GM21447 (cell line): Measurements from ENCODE around the gene PARVB.
"Not testable (repeated sequence)": the region's sequence is repeated elsewhere in the genome, so short reads cannot be mapped to it uniquely, and the experiment has no call there.

Experiments used
- ATAC-seq: cut with Tn5 transposase; IDR thresholded peaks from one replicate; pipeline ENCODE4 v1.9.1; 2021; ENCODE audit not compliant: unreplicated experiment

Gene PARVB

GRCh38 chr22:44103735-44104480, 79.8 kb downstream of the PARVB start:
- ATAC-seq: no peak

DNA sequence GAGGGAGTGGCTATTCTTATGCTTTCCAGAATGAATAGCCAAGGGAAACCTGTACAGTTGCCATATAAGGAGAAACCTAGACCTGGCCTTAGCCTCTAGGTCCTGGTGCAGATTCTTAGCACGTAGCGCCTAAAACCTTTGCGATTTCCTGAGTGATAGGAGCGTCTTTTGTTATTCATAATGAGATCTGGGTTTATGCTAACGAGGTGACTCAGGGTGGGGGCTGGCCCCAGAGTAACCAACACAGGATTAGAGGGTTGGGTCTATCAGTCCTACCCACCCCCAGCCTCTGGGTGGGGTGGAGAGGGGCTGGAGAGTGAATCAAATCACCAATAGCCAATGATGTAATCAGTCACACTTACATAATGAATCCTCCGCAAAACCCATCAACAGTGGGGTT, 83.2 kb downstream of the PARVB start:
- ATAC-seq: no peak

DNA sequence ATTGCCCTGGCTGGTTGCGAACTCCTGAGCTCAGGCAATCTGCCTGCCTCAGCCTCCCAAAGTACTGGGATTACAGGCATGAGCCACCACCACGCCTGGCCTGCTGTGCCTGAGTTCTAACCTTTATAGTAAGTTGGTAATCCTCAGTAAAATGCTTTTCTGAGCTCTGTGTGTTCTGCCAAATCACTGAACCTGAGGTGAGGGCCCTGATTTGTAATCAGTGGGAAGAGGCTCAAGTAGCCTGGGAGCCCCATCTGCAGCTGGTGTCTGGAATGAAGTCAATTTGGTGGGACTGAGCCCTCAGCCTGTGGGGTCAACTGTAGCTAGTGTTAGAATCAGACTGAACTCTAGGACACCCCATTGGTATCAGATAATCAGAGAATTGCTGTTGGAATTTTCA, 84.0 kb downstream of the PARVB start:
- no peak for ATAC-seq

DNA sequence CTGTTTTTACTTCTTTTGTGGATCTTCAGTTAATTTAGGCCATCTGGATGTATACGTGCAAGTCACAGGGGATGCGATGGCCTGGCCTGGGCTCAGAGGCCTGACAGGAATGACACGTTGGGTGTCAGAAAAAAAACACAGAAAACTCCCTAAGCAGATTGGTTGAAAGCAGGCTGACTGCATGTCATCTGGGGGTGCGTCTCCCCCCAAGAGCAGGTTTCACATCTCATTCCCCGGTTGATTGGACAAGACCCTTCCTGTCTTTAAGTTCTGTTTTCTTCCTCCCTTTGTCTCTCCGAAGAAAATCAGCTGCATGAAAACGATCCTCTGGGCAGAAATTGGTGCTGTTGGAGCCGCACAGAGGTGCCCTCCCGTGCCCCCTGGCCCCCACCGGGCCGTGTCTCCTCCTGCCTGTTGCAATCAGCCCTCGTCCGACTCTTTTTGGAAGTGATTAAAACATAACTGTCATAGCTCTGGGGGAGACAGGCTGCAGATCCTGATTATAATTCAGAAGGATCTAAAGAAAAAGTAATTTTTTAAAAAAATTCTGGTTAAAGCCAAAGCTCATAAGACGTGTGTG, 84.8 kb downstream of the PARVB start:
- ATAC-seq: no peak

GRCh38 chr22:44109416-44109815, 85.3 kb downstream of the PARVB start:
- no peak for ATAC-seq

DNA sequence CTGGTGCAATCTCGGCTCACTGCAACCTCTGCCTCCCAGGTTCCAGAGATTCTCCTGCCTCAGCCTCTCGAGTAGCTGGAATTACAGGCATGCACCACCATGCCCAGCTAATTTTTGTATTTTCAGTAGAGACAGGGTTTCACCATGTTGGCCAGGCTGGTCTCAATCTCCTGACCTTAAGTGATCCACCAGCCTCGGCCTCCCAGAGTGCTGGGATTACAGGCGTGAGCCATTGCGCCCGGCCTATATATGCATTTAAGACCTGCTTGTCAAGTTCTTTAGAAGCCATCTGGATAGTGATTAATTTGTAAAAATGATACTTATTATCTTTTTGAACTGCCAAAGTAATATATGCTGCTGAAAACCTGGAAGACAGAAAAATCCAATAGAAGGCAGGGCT, 86.6 kb downstream of the PARVB start:
- ATAC-seq: not testable (repeated sequence)

DNA sequence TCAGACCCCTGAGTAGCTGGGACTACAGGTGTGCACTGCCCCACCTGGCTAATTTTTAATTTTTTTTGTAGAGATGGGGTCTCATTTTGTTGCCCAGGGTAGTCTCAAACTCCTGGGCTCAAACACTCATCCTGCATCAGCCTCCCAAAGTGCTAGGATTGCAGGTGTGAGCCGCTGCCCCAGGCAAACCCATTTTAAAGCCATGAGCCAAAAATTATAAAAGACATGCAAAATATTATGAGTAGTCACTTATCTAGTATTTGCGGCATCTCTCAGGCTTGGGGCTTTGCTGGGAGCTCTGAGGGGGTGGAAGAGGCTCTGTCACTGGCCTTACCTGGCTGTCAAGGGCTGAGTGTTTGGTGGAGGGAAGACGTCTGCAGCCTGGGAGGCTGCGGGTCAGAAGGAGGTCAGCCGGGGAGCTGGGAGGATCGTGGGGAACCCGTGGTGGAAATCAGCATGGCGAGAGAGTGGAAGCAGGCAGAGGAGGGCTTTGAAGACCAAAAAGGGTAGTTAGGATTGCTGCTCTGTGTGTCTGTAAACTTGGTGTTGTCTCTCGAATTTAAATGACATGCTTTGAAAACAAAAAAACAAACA, 87.6 kb downstream of the PARVB start:
- no peak for ATAC-seq

DNA sequence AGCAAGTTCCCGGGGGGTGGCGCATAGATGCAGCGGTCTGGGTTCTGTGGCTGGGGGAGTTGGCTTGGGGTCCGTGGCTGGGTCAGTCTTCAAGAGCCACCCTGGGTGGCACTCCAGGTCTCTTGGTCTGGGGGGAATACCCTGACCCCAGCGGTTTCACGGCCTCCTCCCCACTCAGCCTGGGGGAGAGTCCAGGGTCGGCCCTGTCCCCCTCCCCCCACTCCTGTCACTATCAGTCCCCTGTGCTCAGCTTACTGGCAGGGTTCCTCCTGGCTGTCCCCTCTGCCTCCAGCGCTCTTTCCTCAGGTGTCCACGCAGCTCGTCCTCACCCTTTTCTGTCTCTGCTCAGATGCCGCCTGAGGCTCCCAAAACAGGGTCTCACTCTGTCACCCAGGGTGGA, 88.1 kb downstream of the PARVB start:
- no peak for ATAC-seq

GRCh38 chr22:44116331-44116730, 92.2 kb downstream of the PARVB start:
- ATAC-seq: no peak

- no peak for ATAC-seq
Measured at GRCh38 chr22:44116755-44117684, 92.9 kb downstream of the PARVB start.

DNA sequence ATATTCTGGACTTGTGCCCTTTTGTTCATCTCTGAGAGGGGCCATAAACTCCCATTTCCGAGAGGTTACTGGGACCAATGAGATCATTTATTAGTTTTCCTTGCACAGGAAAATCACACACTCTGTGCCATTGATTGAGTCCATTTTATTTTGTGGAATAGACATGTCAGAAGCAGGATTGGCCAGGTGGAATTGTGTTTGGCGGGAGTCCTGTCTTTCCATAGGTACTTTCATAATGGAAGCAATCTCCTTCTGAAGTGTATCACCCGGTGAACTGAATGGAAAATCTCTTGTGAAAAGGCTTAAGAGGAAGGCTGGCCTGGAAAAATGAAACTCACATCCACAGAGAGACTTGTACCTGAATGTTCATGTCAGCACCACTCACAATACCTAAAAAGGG, 93.6 kb downstream of the PARVB start:
- ATAC-seq: no peak

DNA sequence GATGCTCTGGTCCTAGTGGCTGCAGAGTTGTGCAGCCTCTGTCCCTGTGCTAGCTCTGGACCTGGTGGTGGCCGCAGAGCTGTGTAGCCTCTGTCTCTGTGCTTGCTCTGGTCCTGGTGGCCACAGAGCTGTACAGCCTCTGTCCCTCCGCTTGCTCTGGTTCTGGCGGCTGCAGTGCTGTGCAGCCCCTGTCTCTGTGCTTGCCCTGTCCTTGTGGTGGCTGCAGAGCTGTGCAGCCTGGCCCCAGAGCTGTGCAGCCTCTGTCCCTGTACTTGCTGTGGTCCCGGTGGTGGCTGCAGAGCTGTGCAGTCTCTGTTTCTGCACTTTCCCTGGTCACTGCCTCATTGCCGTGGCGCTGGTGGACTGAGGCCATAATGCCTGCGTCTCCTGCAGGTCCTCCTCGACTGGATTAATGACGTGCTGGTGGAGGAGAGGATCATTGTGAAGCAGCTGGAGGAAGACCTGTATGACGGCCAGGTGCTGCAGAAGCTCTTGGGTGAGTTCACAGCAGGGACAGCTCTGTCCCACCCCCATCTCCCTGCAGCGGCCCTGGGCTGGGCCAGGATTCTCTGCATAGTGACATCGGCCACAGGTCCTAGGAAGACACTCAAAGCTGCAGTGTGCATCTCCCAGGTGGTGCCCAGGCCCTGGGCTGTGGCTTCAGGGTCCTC, 94.7 kb downstream of the PARVB start:
- no peak for ATAC-seq

- no peak for ATAC-seq
Measured at GRCh38 chr22:44119669-44120313, 95.7 kb downstream of the PARVB start.

- no peak for ATAC-seq
Measured at GRCh38 chr22:44120314-44120704, 96.2 kb downstream of the PARVB start.

DNA sequence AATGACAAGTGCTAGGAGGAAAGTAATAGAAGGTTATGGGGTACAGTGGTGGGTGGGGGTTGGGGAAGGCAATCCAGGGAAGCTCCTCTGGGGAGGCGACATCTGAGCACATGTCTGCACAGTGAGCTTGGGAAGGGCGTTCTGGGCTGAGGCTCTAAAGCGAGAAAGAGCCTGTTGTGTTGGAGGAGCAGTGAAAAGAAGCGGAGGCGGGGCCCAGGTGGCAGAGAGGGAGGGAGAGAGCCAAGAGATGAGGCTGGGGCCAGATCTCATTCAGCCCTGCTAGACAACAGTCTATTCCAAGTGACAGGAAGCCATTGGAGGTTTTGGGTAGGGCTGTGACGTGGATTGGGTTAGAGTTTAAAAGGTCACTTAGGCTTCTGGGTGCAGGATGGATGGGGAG, 101.3 kb downstream of the PARVB start:
- no peak for ATAC-seq

DNA sequence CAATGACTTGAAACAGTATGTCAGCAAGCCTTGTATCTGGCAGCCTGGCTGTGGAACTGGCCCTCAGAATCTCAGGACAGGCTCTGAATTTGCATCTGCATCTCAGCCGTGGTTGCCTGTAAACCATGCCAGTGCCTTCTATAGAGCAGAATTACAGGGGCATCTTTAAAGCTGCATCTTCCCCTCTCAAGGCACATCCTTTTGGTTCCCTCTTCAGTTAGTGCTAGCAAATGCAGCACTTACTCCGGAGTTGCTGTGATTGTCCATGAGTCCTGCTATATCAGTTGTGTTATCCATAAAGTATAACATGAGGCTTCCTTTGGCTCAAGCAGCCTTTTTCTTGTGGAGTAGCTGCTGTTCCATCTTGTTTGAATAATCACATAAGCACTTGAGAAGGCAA, 102.7 kb downstream of the PARVB start:
- no peak for ATAC-seq

GRCh38 chr22:44127356-44127755, 103.3 kb downstream of the PARVB start:
- no peak for ATAC-seq

DNA sequence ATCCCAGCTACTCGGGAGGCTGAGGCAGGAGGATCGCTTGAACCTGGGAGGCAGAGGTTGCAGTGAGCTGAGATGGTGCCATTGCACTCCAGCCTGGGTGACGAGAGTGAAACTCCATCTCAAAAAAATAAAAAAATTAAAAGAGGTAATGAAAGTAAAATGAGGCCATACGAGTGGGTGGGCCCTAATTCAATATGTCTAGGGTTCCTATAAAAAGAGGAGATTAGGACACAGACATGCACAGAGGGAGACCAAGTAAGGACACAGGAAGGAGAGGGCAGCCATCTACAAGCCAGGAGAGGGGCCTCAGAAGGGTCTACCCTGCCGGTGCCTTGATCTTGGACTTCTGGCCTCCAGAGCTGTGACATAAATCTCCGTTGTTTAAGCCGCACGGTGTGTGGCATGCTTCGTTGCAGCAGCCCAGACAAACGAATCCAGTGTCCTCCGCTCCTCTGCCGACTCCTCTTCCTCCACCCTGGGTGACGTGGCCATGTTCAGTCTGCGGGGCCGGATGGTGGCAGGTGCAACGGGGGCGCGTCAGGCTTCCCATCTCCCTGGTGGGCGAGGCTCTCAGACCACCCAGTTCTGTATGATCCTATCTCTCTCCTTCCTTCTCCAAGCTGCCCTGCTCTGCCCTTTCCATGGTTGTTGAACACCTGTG, 105.0 kb downstream of the PARVB start:
- ATAC-seq: no peak

DNA sequence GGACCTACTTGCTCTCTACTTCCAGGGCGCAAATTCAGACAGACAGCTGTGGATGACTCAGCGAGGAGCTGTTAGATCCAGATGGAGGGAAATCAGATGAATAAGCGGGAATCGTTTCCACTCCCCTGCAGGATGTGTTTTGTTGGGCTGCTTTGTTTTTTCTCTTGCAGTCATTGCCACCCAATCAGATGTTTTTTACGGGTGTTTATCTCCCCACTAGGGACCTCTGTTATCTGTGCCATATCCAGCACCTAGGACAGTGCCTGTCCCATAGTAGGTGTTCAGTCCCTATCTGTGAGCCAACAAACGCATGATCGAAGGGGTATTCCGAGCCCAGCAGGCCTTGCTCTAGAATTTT, 105.5 kb downstream of the PARVB start:
- ATAC-seq: no peak

GRCh38 chr22:44130076-44130711, 106.1 kb downstream of the PARVB start:
- ATAC-seq: no peak
